Measurements from ENCODE around the gene C2CD2L. TPM values are rescaled to one million over a fixed set of nuclear protein-coding genes. Genes with fewer than 3 reads are reported as not detected.

Gene C2CD2L
- total RNA-seq, 1 experiment from 2014 or later, result 5.6 TPM

DNA sequence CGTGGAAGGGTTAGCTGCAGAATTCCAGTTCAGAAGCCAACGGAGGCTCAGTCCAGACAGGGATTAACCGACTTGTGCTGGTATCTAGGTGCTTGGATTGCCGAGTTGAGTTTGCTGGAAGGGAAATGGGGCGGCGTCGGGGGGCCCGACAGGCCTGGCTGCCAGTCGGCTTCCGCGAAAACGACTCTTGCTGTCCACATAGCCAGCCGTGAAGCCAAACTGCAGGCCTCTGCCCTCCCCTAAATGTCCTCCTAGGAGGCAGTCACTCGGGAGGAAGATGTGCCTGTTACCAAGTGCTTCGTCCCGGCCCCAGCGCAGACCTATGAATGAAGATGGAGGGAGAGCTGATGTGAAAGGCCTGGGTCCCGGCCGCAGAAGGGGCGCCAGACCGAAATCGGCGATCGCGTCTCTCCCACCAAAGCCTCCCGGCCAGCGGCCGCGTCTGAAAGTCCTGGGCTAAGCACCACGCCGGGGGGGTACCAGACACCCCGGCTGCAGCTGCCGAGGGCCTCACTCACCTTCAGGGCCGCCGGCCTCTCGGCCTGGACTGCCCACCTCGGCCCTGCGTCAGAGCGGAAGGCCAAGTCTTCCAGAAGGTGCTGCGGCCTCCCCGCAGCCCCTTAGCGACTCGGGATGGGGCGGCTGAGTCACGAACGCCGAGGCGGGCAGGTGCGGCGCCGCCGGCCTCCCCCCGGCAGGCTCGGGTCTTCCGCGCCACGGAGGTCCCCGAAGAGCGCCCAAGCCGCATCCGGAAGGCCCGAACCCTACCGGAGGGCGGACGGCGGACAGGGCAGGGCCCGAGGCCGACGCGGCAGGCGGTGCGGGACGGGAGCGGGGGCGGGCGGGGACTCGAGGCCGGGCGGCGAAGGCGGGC is 13.0 kb upstream of the C2CD2L start:
- H3K9me3 Mint-ChIP-seq, result no peaks in the 10 kb centered on the region; a peak in 1 of 5 replicates
- WGBS (ENCODE audit: extremely low coverage, insufficient read length, low lambda C conversion rate), result no CpG with 5 or more reads among the region's 81 CpGs
- peaks cover 28 to 29% of the 10 kb centered on the region in 2 experiments for H3K4me1 Mint-ChIP-seq
- no peaks in the 10 kb centered on the region for H3K27me3 ChIP-seq (ENCODE audit: insufficient read depth, low read length)
- H3K56ac ChIP-seq (ENCODE audit: insufficient read length, low read depth, low read length), result no peak overlapping the region
- peaks cover 20% of the 10 kb centered on the region; the same call in 1 of the 2 replicates for H3K79me2 ChIP-seq (ENCODE audit: insufficient read depth, low read length)
- TF ChIP-seq, protein P1, sequence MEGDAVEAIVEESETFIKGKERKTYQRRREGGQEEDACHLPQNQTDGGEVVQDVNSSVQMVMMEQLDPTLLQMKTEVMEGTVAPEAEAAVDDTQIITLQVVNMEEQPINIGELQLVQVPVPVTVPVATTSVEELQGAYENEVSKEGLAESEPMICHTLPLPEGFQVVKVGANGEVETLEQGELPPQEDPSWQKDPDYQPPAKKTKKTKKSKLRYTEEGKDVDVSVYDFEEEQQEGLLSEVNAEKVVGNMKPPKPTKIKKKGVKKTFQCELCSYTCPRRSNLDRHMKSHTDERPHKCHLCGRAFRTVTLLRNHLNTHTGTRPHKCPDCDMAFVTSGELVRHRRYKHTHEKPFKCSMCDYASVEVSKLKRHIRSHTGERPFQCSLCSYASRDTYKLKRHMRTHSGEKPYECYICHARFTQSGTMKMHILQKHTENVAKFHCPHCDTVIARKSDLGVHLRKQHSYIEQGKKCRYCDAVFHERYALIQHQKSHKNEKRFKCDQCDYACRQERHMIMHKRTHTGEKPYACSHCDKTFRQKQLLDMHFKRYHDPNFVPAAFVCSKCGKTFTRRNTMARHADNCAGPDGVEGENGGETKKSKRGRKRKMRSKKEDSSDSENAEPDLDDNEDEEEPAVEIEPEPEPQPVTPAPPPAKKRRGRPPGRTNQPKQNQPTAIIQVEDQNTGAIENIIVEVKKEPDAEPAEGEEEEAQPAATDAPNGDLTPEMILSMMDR (conservative IDR thresholded peaks at IDR 0.05), result no peak
- peak overlapping the region; percentile 95 for H3K9ac ChIP-seq (ENCODE audit: extremely low read depth, insufficient read length, low read length)
- H3K4ac ChIP-seq (ENCODE audit: low read depth, low read length), result no peak overlapping the region
- peak overlapping the region; percentile 92 to 96 for H3K4me3 Mint-ChIP-seq
- H3K27me3 Mint-ChIP-seq (ENCODE audit: low read depth), result no peaks in the 10 kb centered on the region
- no peak overlapping the region for H4K8ac ChIP-seq (replicated peaks; ENCODE audit: insufficient read length, low read depth, low read length)
- H4K20me1 ChIP-seq (ENCODE audit: control insufficient read depth, insufficient read depth, insufficient read length), result no peaks in the 10 kb centered on the region
- H2AK5ac ChIP-seq (ENCODE audit: insufficient read length, low read length), result no peak overlapping the region
- no peaks in the 10 kb centered on the region for H3K9me3 ChIP-seq (ENCODE audit: control insufficient read depth, low read depth, low read length)
- H3K23me2 ChIP-seq (ENCODE audit: insufficient read length, low read depth, low read length, poor library complexity, severe bottlenecking), result peaks cover 13% of the 10 kb centered on the region
- H2BK120ac ChIP-seq (ENCODE audit: low read depth, low read length, poor library complexity, severe bottlenecking), result no peak overlapping the region
- H2BK15ac ChIP-seq (ENCODE audit: low read depth, low read length), result no peak overlapping the region
- H3K4me1 ChIP-seq (ENCODE audit: insufficient read depth, low read length), result no peaks in the 10 kb centered on the region; the same call in 1 of the 2 replicates
- peak overlapping the region; percentile 95 for H3K14ac ChIP-seq (ENCODE audit: insufficient read depth, low read length)
- peaks cover 36 to 67% (median 60%) of the 10 kb centered on the region in 3 experiments for H3K36me3 Mint-ChIP-seq (ENCODE audit: insufficient read depth in 1 of 3, low read depth in 3 of 3)
- no peak overlapping the region for H4K5ac ChIP-seq (ENCODE audit: insufficient read length, low read depth, low read length)
- no peaks in the 10 kb centered on the region for H3K79me1 ChIP-seq (ENCODE audit: insufficient read depth, low read depth, low read length, poor library complexity, severe bottlenecking)
- no peak overlapping the region for H3T11ph ChIP-seq (ENCODE audit: low read length)
- H2BK12ac ChIP-seq (ENCODE audit: insufficient read length, low read depth, low read length), result no peak overlapping the region
- peak overlapping the region; percentile 88 for H3K4me2 ChIP-seq (ENCODE audit: insufficient read depth, insufficient read length, low read length)
- H2BK5ac ChIP-seq (ENCODE audit: insufficient read length, low read length), result no peak overlapping the region
- no peak overlapping the region for H3K23ac ChIP-seq (ENCODE audit: insufficient read length, low read depth, low read length)
- peak overlapping the region; percentile 88 to 96 (median 95); a peak in 6 of 7 replicates for H3K27ac Mint-ChIP-seq
- H4K91ac ChIP-seq (ENCODE audit: insufficient read length, low read depth, low read length), result no peak overlapping the region
- H3K18ac ChIP-seq (ENCODE audit: insufficient read length, low read depth, low read length), result peak overlapping the region; percentile 63
- H2AFZ ChIP-seq (ENCODE audit: low read length), result no peak overlapping the region
- DNase-seq, result no peak
- H3K27ac ChIP-seq (ENCODE audit: insufficient read length, low read depth, low read length), result no peak overlapping the region
- no peak overlapping the region for H2BK20ac ChIP-seq (ENCODE audit: low read depth, low read length, poor library complexity, severe bottlenecking)

All from H9 (cell line).